Stomach (tissue), 9 donors: ENCODE data around the gene TMPRSS4. TPM values are rescaled to one million over a fixed set of nuclear protein-coding genes. Genes with fewer than 3 reads are reported as not detected.

Source experiments
- DNase-seq, 2 donors: peaks; one replicate each; pipeline versions ENCODE4 v3.0.0 to v3.0.0-alpha.2; 2013 to 2019
- H3K27ac ChIP-seq, 5 donors: fragments of 200-600 bp in 4 of 5; sonication (generic) in 4 of 5; one replicate each; pipeline ENCODE4 v1.5.1; 2013 to 2019; ENCODE audit warnings: mild to moderate bottlenecking in 1 of 5, moderate library complexity in 1 of 5
- H3K27me3 ChIP-seq, 3 donors: fragments of 200-600 bp; sonication (generic); one replicate each; pipeline ENCODE4 v1.5.1; 2017 to 2019; ENCODE audit warnings: mixed run types in 1 of 3
- H3K36me3 ChIP-seq, 4 donors: fragments of 200-600 bp; sonication (generic); 1 replicate in 3 of 4; 2 replicates in 1 of 4; pipeline ENCODE4 v1.5.1; 2016 to 2019
- H3K4me1 ChIP-seq, 4 donors: fragments of 200-600 bp; sonication (generic); one replicate each; pipeline ENCODE4 v1.5.1; 2016 to 2019
- H3K4me3 ChIP-seq, 4 donors: fragments of 200-600 bp; sonication (generic) in 3 of 4; one replicate each; pipeline ENCODE4 v1.5.1; 2016 to 2019; ENCODE audit warnings: mild to moderate bottlenecking in 1 of 4
- H3K9me3 ChIP-seq, 4 donors: fragments of 200-600 bp; sonication (generic); one replicate each; pipeline ENCODE4 v1.5.1; 2016 to 2019
- CTCF ChIP-seq, 7 experiments: fragments of 450-650 bp in 4 of 7; fragments of 200-600 bp in 3 of 7; sonication (generic) in 3 of 7; IDR thresholded peaks; one replicate each; pipeline ENCODE4 v1.5.1; 2016 to 2019; ENCODE audit warnings: antibody characterized with exemption in 7 of 7, control low read depth in 2 of 7, mild to moderate bottlenecking in 1 of 7
- EP300 ChIP-seq: sonication (generic); formaldehyde crosslinking; IDR thresholded peaks from one replicate; pipeline ENCODE4 v1.6.1; 2017; ENCODE audit warnings: antibody characterized with exemption
- POLR2A ChIP-seq, 4 donors: fragments of 450-650 bp; IDR thresholded peaks; one replicate each; pipeline ENCODE4 v1.6.1; 2016; ENCODE audit warnings: antibody characterized with exemption in 4 of 4, control low read depth in 2 of 4, mild to moderate bottlenecking in 1 of 4, moderate library complexity in 1 of 4
- POLR2AphosphoS5 ChIP-seq, 3 donors: sonication (generic); formaldehyde crosslinking; IDR thresholded peaks; one replicate each; pipeline ENCODE4 v1.6.1; 2016; ENCODE audit warnings: antibody characterized with exemption in 3 of 3
- WGBS, 5 donors: extraction: QIAGEN DNeasy Blood & Tissue Kit in 3 of 5; methylation state at CpG; one replicate each; pipeline versions ENCODE4 v1.1.5 to v1.1.7; 2013 to 2018; 5-methylcytosine and 5-hydroxymethylcytosine counted together
- intact Hi-C: fragments of 100-400 bp; cut with DNase I; formaldehyde crosslinking; loops from one replicate; pipeline ENCODE4 v1.15.1; 2023; ENCODE audit warnings: low total_unique reads
- polyA plus RNA-seq, 3 donors: library from polyadenylated mRNA; stranded (reverse); fragments of 200-250 nt; gene quantifications; one replicate each; pipeline ENCODE4 v1.2.3, GENCODE V29; 2013
- total RNA-seq, 5 donors: library from RNA; depleted of rRNA; stranded (reverse); fragments of >200 nt; gene quantifications; one replicate each; pipeline versions ENCODE4 v1.1.0 to v1.2.3, GENCODE V29; 2014 to 2016
- donor health status: healthy with polysubstance abuse.
- donor health status: Bipolar disorder and iron deficiency.
- donor health status: healthy.

Gene TMPRSS4
- total and polyA plus RNA-seq, 8 donors, result 4.7 to 498 (median 18.1) TPM

DNA sequence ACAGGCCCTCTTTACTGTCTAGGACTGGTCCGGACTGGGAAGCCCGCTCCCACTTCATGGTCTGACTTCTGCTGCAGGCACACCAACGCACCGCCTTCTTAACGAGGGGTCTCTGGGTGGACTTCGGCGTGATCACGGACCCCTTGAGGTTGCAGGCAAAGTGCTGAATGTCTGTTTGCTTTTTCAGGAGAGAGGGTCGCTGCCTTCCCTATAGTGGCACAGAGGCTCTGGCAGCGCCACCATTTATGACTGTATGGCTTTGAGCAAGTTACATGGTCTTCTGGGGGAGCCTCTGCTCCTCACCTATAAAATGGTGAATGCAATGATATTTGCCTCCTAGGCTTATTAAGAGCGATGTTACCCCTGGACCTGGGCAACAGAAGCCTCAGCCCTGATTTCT is 77.1 kb downstream of the TMPRSS4 start:
- TF ChIP-seq EP300 (no peak), CTCF (IDR thresholded peaks at IDR 0.05) (no peak), POLR2AphosphoS5 (IDR thresholded peaks at IDR 0.05) (no peak), POLR2A (IDR thresholded peaks at IDR 0.05) (no peak)
- peaks cover 9 to 94% (median 56%) of the 10 kb centered on the region in 3 donors for H3K27me3 ChIP-seq
- no peaks in the 10 kb centered on the region for H3K36me3 ChIP-seq
- no peak overlapping the region for H3K4me3 ChIP-seq
- intact Hi-C loops, result no loop called here
- DNase-seq, result no peak
- no peak overlapping the region for H3K27ac ChIP-seq
- peaks cover 15 to 40% (median 30%) of the 10 kb centered on the region in 4 donors for H3K4me1 ChIP-seq
- no peaks in the 10 kb centered on the region for H3K9me3 ChIP-seq
- WGBS, 5 donors, result 81 to 87% (median 83%) methylated on average over 11 of the region's 11 CpGs

- Histone ChIP-seq H3K27me3 (peaks cover 9 to 93% (median 56%) of the 10 kb centered on the region in 3 donors), H3K36me3 (no peaks in the 10 kb centered on the region), H3K4me1 (peaks cover 15 to 40% (median 30%) of the 10 kb centered on the region in 4 donors), H3K27ac (no peak overlapping the region), H3K9me3 (no peaks in the 10 kb centered on the region), H3K4me3 (no peak overlapping the region)
- intact Hi-C loops, result no loop called here
- WGBS, 5 donors, result 84 to 100% (median 94%) methylated on average over 1 of the region's 1 CpG
- no peak for TF ChIP-seq POLR2A (IDR thresholded peaks at IDR 0.05)
- TF ChIP-seq EP300, result no peak
- no peak for TF ChIP-seq CTCF (IDR thresholded peaks at IDR 0.05)
- no peak for TF ChIP-seq POLR2AphosphoS5 (IDR thresholded peaks at IDR 0.05)
- no peak for DNase-seq
Observed at GRCh38 chr11:118154641-118155040, 77.8 kb downstream of the TMPRSS4 start.

- Histone ChIP-seq H3K27ac (no peak overlapping the region), H3K36me3 (no peaks in the 10 kb centered on the region), H3K4me1 (peaks cover 15 to 40% (median 30%) of the 10 kb centered on the region in 4 donors), H3K9me3 (no peaks in the 10 kb centered on the region), H3K27me3 (peaks cover 9 to 98% (median 56%) of the 10 kb centered on the region in 3 donors), H3K4me3 (no peak overlapping the region)
- no peak for DNase-seq
- intact Hi-C loops, result no loop called here
- WGBS, 5 donors, result 52 to 64% (median 55%) methylated on average over 7 to 11 of the region's 11 CpGs
- TF ChIP-seq EP300 (no peak), POLR2A (IDR thresholded peaks at IDR 0.05) (no peak), CTCF (IDR thresholded peaks at IDR 0.05) (no peak), POLR2AphosphoS5 (IDR thresholded peaks at IDR 0.05) (no peak)
Observed at GRCh38 chr11:118155776-118156530, 79.1 kb downstream of the TMPRSS4 start.

GRCh38 chr11:118156531-118157185 is 79.8 kb downstream of the TMPRSS4 start:
- no peaks in the 10 kb centered on the region for H3K36me3 ChIP-seq
- H3K4me3 ChIP-seq, result no peak overlapping the region
- intact Hi-C loops, result no loop called here
- H3K9me3 ChIP-seq, result no peaks in the 10 kb centered on the region
- peaks cover 15 to 34% (median 26%) of the 10 kb centered on the region in 4 donors for H3K4me1 ChIP-seq
- peaks cover 9 to 98% (median 56%) of the 10 kb centered on the region in 3 donors for H3K27me3 ChIP-seq
- H3K27ac ChIP-seq, result no peak overlapping the region
- peak in 1 of 2 donors; percentile 40 for DNase-seq
- TF ChIP-seq CTCF (IDR thresholded peaks at IDR 0.05) (no peak), EP300 (no peak), POLR2AphosphoS5 (IDR thresholded peaks at IDR 0.05) (no peak), POLR2A (IDR thresholded peaks at IDR 0.05) (no peak)
- WGBS, 5 donors, result 6 to 14% (median 7%) methylated on average over 21 of the region's 21 CpGs
